H1 (cell line): Measurements from ENCODE around the gene RNF2. TPM values are rescaled to one million over a fixed set of nuclear protein-coding genes. Genes with fewer than 3 reads are reported as not detected.

Source experiments
- CTCF ChIA-PET: fragments of 300-600 bp; sonication (Branson Sonifier 250); formaldehyde crosslinking; loops from one replicate; lab custom pipeline; 2021; ENCODE audit not compliant: partially characterized antibody; lab: Charles Lee
- POLR2A ChIA-PET: fragments of 300-600 bp; sonication (Branson Sonifier 250); formaldehyde crosslinking; loops from one replicate; lab custom pipeline; 2021; ENCODE audit warnings: inconsistent platforms; ENCODE audit not compliant: partially characterized antibody; lab: Charles Lee
- DNase-seq, 2 experiments: peaks; one replicate each; pipeline versions ENCODE4 v3.0.0 to v3.0.0-alpha.2; 2010 to 2022; ENCODE audit warnings: low spot score in 2 of 2, low read depth in 1 of 2, mixed read lengths in 1 of 2
- FAIRE-seq: peaks from 2 replicates; lab custom pipeline; 2011; peaks lifted over from hg19 to GRCh38; lab: Jason Lieb, UNC
- H2AFZ ChIP-seq: 2 replicates; pipeline ENCODE4 v1.8.1; 2012; ENCODE audit warnings: low read length, inconsistent platforms
- H2AK5ac ChIP-seq: 2 replicates; pipeline ENCODE4 v1.6.1; 2013; ENCODE audit warnings: low read depth, low read length
- H2BK120ac ChIP-seq: replicated peaks from 2 replicates; pipeline ENCODE3; 2013; ENCODE audit warnings: low read depth, low read length, inconsistent platforms
- H2BK12ac ChIP-seq: 2 replicates; pipeline ENCODE4 v1.6.1; 2013; ENCODE audit warnings: low read depth, low read length
- H2BK15ac ChIP-seq: 2 replicates; pipeline ENCODE4 v1.6.1; 2013; ENCODE audit warnings: low read length
- H2BK20ac ChIP-seq: 2 replicates; pipeline ENCODE4 v1.6.1; 2013; ENCODE audit warnings: low read length
- H2BK5ac ChIP-seq: 2 replicates; pipeline ENCODE4 v1.6.1; 2013; ENCODE audit warnings: low read depth, low read length
- H3K14ac ChIP-seq: 2 replicates; pipeline ENCODE4 v1.6.1; 2013; ENCODE audit warnings: inconsistent platforms; ENCODE audit not compliant: insufficient read length
- H3K18ac ChIP-seq: 2 replicates; pipeline ENCODE4 v1.6.1; 2013; ENCODE audit warnings: low read length; ENCODE audit errors: extremely low read depth
- H3K23ac ChIP-seq: 2 replicates; pipeline ENCODE4 v1.6.1; 2013; ENCODE audit warnings: inconsistent platforms; ENCODE audit not compliant: insufficient read length
- H3K23me2 ChIP-seq: 2 replicates; pipeline ENCODE4 v1.6.1; 2013; ENCODE audit warnings: low read depth, low read length
- H3K27ac ChIP-seq: 2 replicates; pipeline ENCODE4 v1.6.1; 2011; ENCODE audit warnings: low read depth, low read length, inconsistent platforms
- H3K27me3 ChIP-seq, 4 experiments: replicated peaks in 1 of 4; 1 replicate in 1 of 4; 2 replicates in 3 of 4; pipeline versions ENCODE4 v1.6.1 to v1.8.1; 2011 to 2013; ENCODE audit warnings: low read length in 3 of 4, mild to moderate bottlenecking in 3 of 4, inconsistent platforms in 2 of 4, mixed read lengths in 2 of 4, moderate library complexity in 1 of 4; ENCODE audit not compliant: control insufficient read depth in 3 of 4, insufficient read depth in 3 of 4; ENCODE audit errors: extremely low read depth in 1 of 4
- H3K36me3 ChIP-seq, 4 experiments: 2 replicates each; pipeline versions ENCODE4 v1.6.1 to v1.8.1; 2011 to 2013; ENCODE audit warnings: mild to moderate bottlenecking in 4 of 4, low read length in 3 of 4, moderate library complexity in 2 of 4, control low read depth in 1 of 4, inconsistent platforms in 1 of 4; ENCODE audit not compliant: insufficient read depth in 4 of 4, control insufficient read depth in 2 of 4
- H3K4ac ChIP-seq: replicated peaks from 2 replicates; pipeline ENCODE3; 2013; ENCODE audit warnings: low read length, low read depth, mixed read lengths, inconsistent platforms; ENCODE audit not compliant: insufficient read length
- H3K4me1 ChIP-seq, 4 experiments: replicated peaks in 1 of 4; 1 replicate in 1 of 4; 2 replicates in 3 of 4; pipeline versions ENCODE4 v1.6.1 to v1.8.1; 2011 to 2013; ENCODE audit warnings: low read length in 3 of 4, inconsistent platforms in 2 of 4, mixed read lengths in 1 of 4; ENCODE audit not compliant: insufficient read depth in 4 of 4, control insufficient read depth in 3 of 4
- H3K4me2 ChIP-seq, 2 experiments: 2 replicates each; pipeline versions ENCODE4 v1.6.1 to v1.8.1; 2011 to 2013; ENCODE audit warnings: low read depth in 2 of 2, low read length in 2 of 2, control low read depth in 1 of 2, inconsistent platforms in 1 of 2, mild to moderate bottlenecking in 1 of 2; ENCODE audit not compliant: insufficient read depth in 1 of 2
- H3K4me3 ChIP-seq, 4 experiments: fragments of 200-600, 300-600 bp in 1 of 4; sonication (generic), shearing (Covaris generic), sonication (Bioruptor Twin) in 1 of 4; 2 replicates each; pipeline versions ENCODE4 v1.5.1 to v1.8.1; 2011 to 2016; ENCODE audit warnings: low read length in 4 of 4, low read depth in 3 of 4, control low read depth in 2 of 4, inconsistent platforms in 2 of 4, mild to moderate bottlenecking in 2 of 4, mixed read lengths in 1 of 4, moderate library complexity in 1 of 4; ENCODE audit not compliant: insufficient read depth in 2 of 4; ENCODE audit errors: extremely low read depth in 1 of 4
- H3K56ac ChIP-seq: replicated peaks from 2 replicates; pipeline ENCODE3; 2013; ENCODE audit warnings: low read depth, mild to moderate bottlenecking, mixed read lengths, low read length, inconsistent platforms; ENCODE audit not compliant: insufficient read length
- H3K79me1 ChIP-seq: 2 replicates; pipeline ENCODE4 v1.6.1; 2013; ENCODE audit warnings: low read depth, low read length, control low read depth
- H3K79me2 ChIP-seq, 2 experiments: 2 replicates each; pipeline versions ENCODE4 v1.6.1 to v1.8.1; 2012 to 2013; ENCODE audit warnings: low read length in 2 of 2, mild to moderate bottlenecking in 2 of 2, inconsistent platforms in 1 of 2; ENCODE audit not compliant: insufficient read depth in 2 of 2, control insufficient read depth in 1 of 2
- H3K9ac ChIP-seq, 4 experiments: replicated peaks in 1 of 4; 1 replicate in 1 of 4; 2 replicates in 3 of 4; pipeline versions ENCODE4 v1.6.1 to v1.8.1; 2011 to 2013; ENCODE audit warnings: low read depth in 3 of 4, low read length in 3 of 4, control low read depth in 2 of 4, mild to moderate bottlenecking in 2 of 4, moderate library complexity in 2 of 4, inconsistent platforms in 1 of 4; ENCODE audit errors: extremely low read depth in 1 of 4
- H3K9me3 ChIP-seq, 2 experiments: 2 replicates each; pipeline versions ENCODE4 v1.6.1 to v1.8.1; 2012 to 2013; ENCODE audit warnings: mild to moderate bottlenecking in 2 of 2, moderate library complexity in 2 of 2, control low read depth in 1 of 2, inconsistent platforms in 1 of 2, low read depth in 1 of 2, low read length in 1 of 2, mixed read lengths in 1 of 2; ENCODE audit not compliant: insufficient read depth in 2 of 2
- H4K20me1 ChIP-seq, 2 experiments: replicated peaks in 1 of 2; 2 replicates each; pipeline versions ENCODE3 to v1.8.1; 2011 to 2013; ENCODE audit warnings: inconsistent platforms in 2 of 2, low read length in 2 of 2, mild to moderate bottlenecking in 1 of 2; ENCODE audit not compliant: insufficient read depth in 2 of 2, control insufficient read depth in 1 of 2
- H4K5ac ChIP-seq: 2 replicates; pipeline ENCODE4 v1.6.1; 2013; ENCODE audit warnings: low read length, low read depth, mixed read lengths, inconsistent platforms; ENCODE audit not compliant: insufficient read length
- H4K8ac ChIP-seq: 2 replicates; pipeline ENCODE4 v1.8.0; 2013; ENCODE audit warnings: mild to moderate bottlenecking, moderate library complexity, low read length, inconsistent platforms; ENCODE audit not compliant: insufficient read depth; ENCODE audit errors: extremely low read depth
- H4K91ac ChIP-seq: replicated peaks from 2 replicates; pipeline ENCODE3; 2013; ENCODE audit warnings: low read length, mixed read lengths, inconsistent platforms; ENCODE audit not compliant: insufficient read length
- KDM4A ChIP-seq: IDR thresholded peaks from one replicate; pipeline ENCODE4 v1.7.1; 2012; ENCODE audit warnings: low read depth, mild to moderate bottlenecking, moderate library complexity, low read length, inconsistent platforms; ENCODE audit not compliant: severe bottlenecking
- polyA plus RNA-seq, 7 experiments: library from polyadenylated mRNA; depleted of rRNA in 3 of 7; stranded (reverse) in 5 of 7; unstranded in 2 of 7; fragments of >200 nt in 5 of 7; fragments of 200-250 nt in 2 of 7; gene quantifications; 1 replicate in 5 of 7; 2 replicates in 1 of 7; 4 replicates in 1 of 7; pipeline versions ENCODE4 v1.2.1 to v1.2.3, GENCODE V29; 2011 to 2013; ENCODE audit warnings: missing spikeins in 2 of 7, mixed read lengths in 2 of 7
- total RNA-seq: library from RNA; stranded (reverse); fragmentation: NEBNext Ultra II Directional; extraction: Animal tissue kit (Norgen Biotek cat#: 25700); gene quantifications from 2 replicates; pipeline ENCODE4 v1.2.1, GENCODE V29; 2021

Gene RNF2
- total and polyA plus RNA-seq, 2 of the 8 experiments (the other 6 are each of a cell fraction or from before 2014, with no cell fraction given) = 28.9 to 58.9 TPM

DNA sequence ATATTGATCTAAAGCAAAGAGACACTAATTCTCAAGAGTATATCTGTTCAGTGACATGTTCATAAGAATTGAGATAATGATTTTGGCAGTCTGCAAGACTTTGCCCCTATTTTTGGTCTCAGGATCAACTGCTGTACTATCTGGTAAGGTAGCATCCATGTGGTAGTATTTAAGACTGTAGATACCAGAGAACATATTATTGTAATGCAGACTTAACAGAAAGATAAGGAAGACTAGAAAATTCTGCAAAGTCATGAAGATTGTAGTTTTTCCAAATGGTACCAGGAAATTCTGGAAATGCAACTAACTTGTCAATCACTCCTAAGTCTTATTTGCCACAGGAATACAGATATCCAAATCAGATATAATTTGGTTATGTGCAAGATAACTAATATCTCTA is 35.1 kb downstream of the RNF2 start:
- H4K8ac ChIP-seq = no peak overlapping the region
- no peak overlapping the region for H3K4me2 ChIP-seq
- ChIA-PET CTCF (interaction anchor here (0.6 kb wide), 1 partner anchor 174 kb away, joined by 3 read pairs; no protein-coding TSS in a partner anchor), POLR2A (interaction anchor here (0.6 kb wide), 1 partner anchor 77 kb away, joined by 4 read pairs; no protein-coding TSS in a partner anchor)
- no peak overlapping the region for H3K14ac ChIP-seq
- no peak overlapping the region for H3K9ac ChIP-seq
- H3K23me2 ChIP-seq = no peaks in the 10 kb centered on the region
- H3K4me1 ChIP-seq = peaks cover 0 to 2% (median 0%) of the 10 kb centered on the region in 4 experiments; a peak in 2 of 7 replicates
- H2BK15ac ChIP-seq = no peak overlapping the region
- H2BK5ac ChIP-seq = no peak overlapping the region
- H2AFZ ChIP-seq = no peak overlapping the region
- no peak overlapping the region for H3K4me3 ChIP-seq
- H4K91ac ChIP-seq = no peak overlapping the region
- H3K36me3 ChIP-seq = no peaks in the 10 kb centered on the region
- FAIRE-seq (no peak), DNase-seq (no peak)
- H3K23ac ChIP-seq = no peak overlapping the region
- no peak overlapping the region for H3K56ac ChIP-seq
- H3K9me3 ChIP-seq = no peaks in the 10 kb centered on the region
- H3K27ac ChIP-seq = no peak overlapping the region
- H3K18ac ChIP-seq = no peak overlapping the region
- TF ChIP-seq KDM4A = no peak
- H2BK12ac ChIP-seq = no peak overlapping the region
- no peak overlapping the region for H3K4ac ChIP-seq
- no peak overlapping the region for H2BK20ac ChIP-seq
- peaks cover 3% of the 10 kb centered on the region for H3K79me1 ChIP-seq
- H3K27me3 ChIP-seq = no peaks in the 10 kb centered on the region
- peaks cover 10 to 95% of the 10 kb centered on the region in 2 experiments for H3K79me2 ChIP-seq
- no peak overlapping the region for H4K5ac ChIP-seq
- no peak overlapping the region for H2AK5ac ChIP-seq
- H4K20me1 ChIP-seq = peaks cover 5 to 6% of the 10 kb centered on the region in 2 experiments
- H2BK120ac ChIP-seq = no peak overlapping the region
